PFSK-1 (cell line): ENCODE results near the gene MAGI1.

ENCODE experiments used
- FOXP2 ChIP-seq: optimal IDR thresholded peaks from 2 replicates; pipeline ENCODE3; 2011; ENCODE audit warnings: borderline replicate concordance, control low read depth, inconsistent platforms; ENCODE audit not compliant: insufficient read depth; ENCODE audit errors: extremely low read length, extremely low read depth
- POLR2AphosphoS5 ChIP-seq: IDR thresholded peaks from 2 replicates; pipeline ENCODE4 v1.6.1; 2012; ENCODE audit warnings: low read depth, mild to moderate bottlenecking, control low read depth, low read length, moderate library complexity
- REST ChIP-seq, 2 experiments: IDR thresholded peaks; 2 replicates each; pipeline versions ENCODE4 v1.6.1 to v1.8.0; 2011 to 2012; ENCODE audit warnings: low read depth in 2 of 2, low read length in 2 of 2, control low read depth in 1 of 2, inconsistent platforms in 1 of 2, mild to moderate bottlenecking in 1 of 2, moderate library complexity in 1 of 2; ENCODE audit not compliant: insufficient read depth in 1 of 2
- TAF1 ChIP-seq: IDR thresholded peaks from 2 replicates; pipeline ENCODE4 v1.6.1; 2012; ENCODE audit warnings: low read length, control low read depth, borderline replicate concordance; ENCODE audit not compliant: insufficient read depth

- TF ChIP-seq POLR2AphosphoS5 (no peak), REST (IDR thresholded peaks at IDR 0.05; ENCODE audit: insufficient read depth in 1 of 2, low read depth in 2 of 2, low read length in 2 of 2) (no peak), TAF1 (no peak), FOXP2 (no peak)
These were observed 546.5 kb downstream of the MAGI1 start for GRCh38 chr3:65492249-65492648.
